Fibroblast of lung (primary cell): Measurements from ENCODE around the gene NR1D2. TPM values are rescaled to one million over a fixed set of nuclear protein-coding genes. Genes with fewer than 3 reads are reported as not detected.

Source experiments
- DNase-seq, 2 donors: peaks; one replicate each; pipeline versions ENCODE4 v3.0.0 to v3.0.0-alpha.2; 2010; ENCODE audit warnings: low read depth in 2 of 2
- H2AFZ ChIP-seq: 2 replicates; pipeline ENCODE4 v1.5.1; 2012; ENCODE audit warnings: low read length, control low read depth, inconsistent platforms
- H3K27ac ChIP-seq: 2 replicates; pipeline ENCODE4 v1.5.1; 2011; ENCODE audit warnings: low read length, control low read depth; ENCODE audit not compliant: insufficient read depth
- H3K27me3 ChIP-seq: 2 replicates; pipeline ENCODE4 v1.5.1; 2011; ENCODE audit warnings: mild to moderate bottlenecking, low read length; ENCODE audit not compliant: control insufficient read depth, insufficient read depth
- H3K36me3 ChIP-seq: 2 replicates; pipeline ENCODE4 v1.5.1; 2011; ENCODE audit warnings: low read length; ENCODE audit not compliant: control insufficient read depth, insufficient read depth
- H3K4me1 ChIP-seq: 2 replicates; pipeline ENCODE4 v1.5.1; 2011; ENCODE audit warnings: low read length; ENCODE audit not compliant: control insufficient read depth, insufficient read depth; ENCODE audit errors: extremely low read depth
- H3K4me2 ChIP-seq: 2 replicates; pipeline ENCODE4 v1.5.1; 2011; ENCODE audit warnings: low read length, control low read depth; ENCODE audit not compliant: insufficient read depth; ENCODE audit errors: extremely low read depth
- H3K4me3 ChIP-seq, 4 experiments: fragments of 200-600 bp in 1 of 4; sonication (generic) in 1 of 4; replicated peaks in 1 of 4; 2 replicates each; pipeline ENCODE4 v1.5.1; 2011 to 2016; ENCODE audit warnings: low read length in 4 of 4, low read depth in 3 of 4, mild to moderate bottlenecking in 3 of 4, control low read depth in 2 of 4, inconsistent platforms in 1 of 4, mixed read lengths in 1 of 4; ENCODE audit not compliant: insufficient read depth in 1 of 4; ENCODE audit errors: control extremely low read depth in 1 of 4
- H3K79me2 ChIP-seq: 2 replicates; pipeline ENCODE4 v1.5.1; 2012; ENCODE audit warnings: mild to moderate bottlenecking, low read length, inconsistent platforms; ENCODE audit not compliant: control insufficient read depth, insufficient read depth
- H3K9ac ChIP-seq: 2 replicates; pipeline ENCODE4 v1.5.1; 2011; ENCODE audit warnings: mild to moderate bottlenecking, low read length, control low read depth; ENCODE audit not compliant: insufficient read depth
- H3K9me3 ChIP-seq: 2 replicates; pipeline ENCODE4 v1.5.1; 2012; ENCODE audit warnings: low read depth, low read length; ENCODE audit not compliant: control insufficient read depth, insufficient read depth
- H4K20me1 ChIP-seq: 2 replicates; pipeline ENCODE4 v1.5.1; 2011; ENCODE audit warnings: low read length; ENCODE audit not compliant: control insufficient read depth, insufficient read depth; ENCODE audit errors: extremely low read depth
- CTCF ChIP-seq, 2 donors: IDR thresholded peaks in 1 of 2; conservative IDR thresholded peaks in 1 of 2; 1 replicate in 1 of 2; 2 replicates in 1 of 2; pipeline ENCODE4 v1.5.1; 2011 to 2012; ENCODE audit warnings: low read length in 2 of 2, control low read depth in 1 of 2, inconsistent platforms in 1 of 2, low read depth in 1 of 2, mild to moderate bottlenecking in 1 of 2
- EZH2 ChIP-seq: IDR thresholded peaks from 2 replicates; pipeline ENCODE4 v1.5.1; 2012; ENCODE audit warnings: low read length, control low read depth, mild to moderate bottlenecking; ENCODE audit errors: missing control alignments
- polyA plus RNA-seq, 2 donors: library from polyadenylated mRNA; depleted of rRNA in 1 of 2; stranded (reverse) in 1 of 2; unstranded in 1 of 2; fragments of >200 nt; gene quantifications; 2 replicates each; pipeline ENCODE4 v1.2.1, GENCODE V29; 2011 to 2012; ENCODE audit warnings: missing spikeins in 1 of 2
- total RNA-seq: library from RNA; depleted of rRNA; stranded (reverse); fragments of >200 nt; gene quantifications from 2 replicates; pipeline ENCODE4 v1.2.1, GENCODE V29; 2014

Gene NR1D2
- total and polyA plus RNA-seq, 2 donors (not counting 1 experiment from before 2014, with no cell fraction given), result 41.5 to 85.2 TPM

- no peak for TF ChIP-seq CTCF (conservative IDR thresholded peaks at IDR 0.05 in 1 of 2, IDR thresholded peaks at IDR 0.05 in 1 of 2; ENCODE audit: low read depth in 1 of 2, low read length in 2 of 2)
- no peak for TF ChIP-seq EZH2
- Histone ChIP-seq H3K4me1 (peaks cover 16% of the 10 kb centered on the region), H3K9ac (no peak overlapping the region), H3K9me3 (no peaks in the 10 kb centered on the region), H3K27ac (no peak overlapping the region), H3K36me3 (peaks cover 4% of the 10 kb centered on the region), H3K27me3 (no peaks in the 10 kb centered on the region), H3K79me2 (peaks cover 16% of the 10 kb centered on the region), H3K4me3 (no peak overlapping the region), H2AFZ (no peak overlapping the region), H4K20me1 (no peaks in the 10 kb centered on the region), H3K4me2 (no peak overlapping the region)
- DNase-seq, result no peak
Observed at GRCh38 chr3:23961066-23961465, 16.0 kb downstream of the NR1D2 start.

DNA sequence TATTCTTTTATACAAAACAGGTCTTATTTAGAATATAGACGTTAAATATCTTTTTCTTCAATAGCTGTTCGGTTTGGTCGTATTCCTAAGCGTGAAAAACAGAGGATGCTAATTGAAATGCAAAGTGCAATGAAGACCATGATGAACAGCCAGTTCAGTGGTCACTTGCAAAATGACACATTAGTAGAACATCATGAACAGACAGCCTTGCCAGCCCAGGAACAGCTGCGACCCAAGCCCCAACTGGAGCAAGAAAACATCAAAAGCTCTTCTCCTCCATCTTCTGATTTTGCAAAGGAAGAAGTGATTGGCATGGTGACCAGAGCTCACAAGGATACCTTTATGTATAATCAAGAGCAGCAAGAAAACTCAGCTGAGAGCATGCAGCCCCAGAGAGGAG is 16.8 kb downstream of the NR1D2 start:
- Histone ChIP-seq H3K4me1 (peaks cover 16% of the 10 kb centered on the region), H3K9ac (no peak overlapping the region), H3K27ac (no peak overlapping the region), H3K36me3 (peaks cover 4% of the 10 kb centered on the region), H3K79me2 (peaks cover 13% of the 10 kb centered on the region), H3K27me3 (no peaks in the 10 kb centered on the region), H3K9me3 (no peaks in the 10 kb centered on the region), H3K4me2 (no peak overlapping the region), H2AFZ (no peak overlapping the region), H4K20me1 (no peaks in the 10 kb centered on the region), H3K4me3 (no peak overlapping the region)
- DNase-seq, result no peak
- TF ChIP-seq CTCF (conservative IDR thresholded peaks at IDR 0.05 in 1 of 2, IDR thresholded peaks at IDR 0.05 in 1 of 2; ENCODE audit: low read depth in 1 of 2, low read length in 2 of 2), result no peak
- TF ChIP-seq EZH2, result no peak

DNA sequence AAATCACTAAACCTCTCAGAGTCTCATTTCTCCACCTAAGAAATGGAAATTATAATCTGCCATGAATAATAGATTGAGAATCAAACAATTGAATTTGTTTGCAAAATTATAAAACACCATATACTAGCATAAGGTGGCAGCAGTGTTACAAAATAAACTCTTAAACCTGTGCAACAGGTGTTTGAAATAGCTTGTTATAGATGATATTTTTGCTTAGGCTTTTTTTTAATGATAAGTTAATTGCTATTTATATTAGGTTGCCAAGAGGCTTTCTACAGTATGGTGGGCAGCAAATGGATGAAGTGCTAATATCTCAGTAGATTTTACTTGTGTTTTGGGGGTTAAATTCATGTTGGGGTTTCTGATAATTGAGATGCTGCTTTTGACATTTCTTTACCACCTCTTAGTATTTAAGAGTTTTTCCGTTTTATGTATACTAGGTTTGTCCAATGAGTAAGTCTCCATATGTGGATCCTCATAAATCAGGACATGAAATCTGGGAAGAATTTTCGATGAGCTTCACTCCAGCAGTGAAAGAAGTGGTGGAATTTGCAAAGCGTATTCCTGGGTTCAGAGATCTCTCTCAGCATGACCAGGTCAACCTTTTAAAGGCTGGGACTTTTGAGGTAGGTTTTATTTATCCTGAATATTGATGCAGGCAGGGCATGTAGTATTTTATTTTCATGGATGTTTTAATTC is 19.6 kb downstream of the NR1D2 start:
- no peaks in the 10 kb centered on the region for H3K27me3 ChIP-seq
- H3K4me1 ChIP-seq, result peaks cover 8% of the 10 kb centered on the region
- peaks cover 4% of the 10 kb centered on the region for H3K36me3 ChIP-seq
- no peak overlapping the region for H3K27ac ChIP-seq
- no peak overlapping the region for H3K9ac ChIP-seq
- peaks cover 8% of the 10 kb centered on the region for H3K79me2 ChIP-seq
- H2AFZ ChIP-seq, result no peak overlapping the region
- no peak overlapping the region for H3K4me3 ChIP-seq
- no peaks in the 10 kb centered on the region for H3K9me3 ChIP-seq
- H4K20me1 ChIP-seq, result no peaks in the 10 kb centered on the region
- H3K4me2 ChIP-seq, result no peak overlapping the region
- no peak for DNase-seq
- TF ChIP-seq EZH2 (no peak), CTCF (conservative IDR thresholded peaks at IDR 0.05 in 1 of 2, IDR thresholded peaks at IDR 0.05 in 1 of 2; ENCODE audit: low read depth in 1 of 2, low read length in 2 of 2) (no peak)
